Brain pericyte (primary cell): ENCODE data around the gene NAPA.

Experiments used
- DNase-seq: peaks from one replicate; pipeline ENCODE4 v3.0.0-alpha.2; 2012; ENCODE audit warnings: low read depth, low spot score

NAPA gene

DNA sequence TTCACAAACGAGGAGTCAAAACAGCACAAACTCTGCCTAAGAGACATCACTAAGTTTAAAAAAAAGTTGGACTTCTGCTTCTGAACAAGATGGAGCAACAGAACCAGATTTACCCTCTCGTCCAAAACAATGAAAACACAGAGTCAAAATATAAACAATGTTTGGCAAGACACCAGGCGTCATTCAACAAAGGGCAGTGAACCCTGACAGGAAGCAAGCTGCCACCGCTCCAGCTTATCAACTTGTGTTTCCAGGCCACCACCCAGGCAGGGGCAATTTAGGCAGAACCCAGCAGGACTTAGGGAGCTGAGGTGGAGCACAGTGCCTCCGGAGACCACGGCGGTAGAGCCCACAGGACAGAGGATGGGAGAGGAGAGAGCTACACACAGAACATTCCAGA is 8.6 kb upstream of the NAPA start:
- no peak for DNase-seq

DNA sequence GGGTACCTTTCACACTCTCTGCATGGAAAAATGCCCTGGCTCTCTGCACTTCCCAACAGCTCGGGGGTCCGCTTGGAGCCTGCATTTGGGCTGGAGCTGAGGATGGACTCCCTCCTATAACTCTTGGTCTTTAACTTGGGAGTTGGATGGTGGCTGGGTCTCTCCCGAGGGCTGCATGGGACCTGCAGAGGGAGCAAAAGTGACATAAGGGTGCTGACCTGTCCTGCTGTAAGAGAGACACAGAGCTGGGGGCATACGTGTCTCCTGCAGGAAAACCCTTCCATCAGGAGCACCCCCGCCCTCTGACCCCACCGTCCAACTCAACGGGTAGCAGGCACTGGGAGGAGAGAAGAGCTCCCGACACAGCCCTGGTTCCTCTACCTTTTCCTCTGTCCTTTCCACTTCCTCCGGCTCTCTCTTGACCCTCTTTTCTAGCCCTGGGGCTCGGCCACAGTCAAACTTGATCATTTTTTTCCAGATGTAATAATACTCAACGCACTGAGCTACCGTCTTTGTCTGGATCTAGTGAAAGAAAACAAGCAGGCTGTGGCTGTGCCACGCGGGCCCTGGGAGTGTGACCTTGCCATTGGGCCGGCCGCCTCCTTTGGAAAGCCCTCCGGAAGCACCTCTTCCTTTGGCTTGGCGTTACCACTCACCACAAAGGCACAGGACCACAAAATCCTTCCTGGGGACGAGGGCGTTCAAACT is 6.8 kb upstream of the NAPA start:
- no peak for DNase-seq

DNA sequence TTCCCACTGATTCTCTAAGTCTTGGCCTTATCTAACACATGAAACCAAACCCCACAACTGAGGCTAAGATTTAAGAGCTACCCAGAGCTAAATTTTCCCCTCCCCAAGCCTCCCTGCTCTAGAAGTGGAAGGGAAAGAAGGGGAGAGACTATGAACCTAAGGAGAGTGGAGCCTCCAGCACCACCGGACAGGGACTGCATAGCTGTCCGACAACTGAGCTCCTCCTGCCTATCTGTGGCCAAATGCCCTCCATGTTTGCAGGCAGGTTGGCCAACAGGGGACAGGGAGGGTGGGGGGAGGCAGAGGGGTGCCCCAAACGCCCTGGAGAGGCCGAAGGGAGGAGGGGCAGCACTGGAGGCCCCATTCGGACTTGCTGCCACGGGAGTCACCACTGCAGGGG is 6.0 kb upstream of the NAPA start:
- DNase-seq: no peak

DNA sequence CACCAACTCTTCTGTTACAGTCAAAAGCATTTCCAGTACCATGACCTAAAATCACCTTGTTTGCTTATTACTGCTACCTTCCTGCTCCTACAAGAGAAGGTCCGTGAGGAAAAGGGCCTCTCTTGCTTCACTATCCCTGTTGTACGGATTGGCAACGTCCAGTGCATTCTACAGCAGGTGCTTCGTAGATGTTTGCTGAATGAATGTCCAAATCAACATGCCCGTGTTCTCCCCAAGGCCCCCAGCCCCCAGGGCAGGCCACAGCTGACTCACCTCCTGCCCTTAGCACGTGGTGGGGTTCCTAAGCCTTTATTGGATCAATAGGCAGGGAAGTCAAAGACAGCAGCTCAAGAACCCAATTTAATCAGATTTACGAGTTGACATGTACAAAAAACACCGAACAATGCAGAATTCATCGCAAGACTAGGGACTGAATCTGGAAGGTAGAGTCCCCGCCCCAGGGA is 5.5 kb upstream of the NAPA start:
- DNase-seq: no peak

DNA sequence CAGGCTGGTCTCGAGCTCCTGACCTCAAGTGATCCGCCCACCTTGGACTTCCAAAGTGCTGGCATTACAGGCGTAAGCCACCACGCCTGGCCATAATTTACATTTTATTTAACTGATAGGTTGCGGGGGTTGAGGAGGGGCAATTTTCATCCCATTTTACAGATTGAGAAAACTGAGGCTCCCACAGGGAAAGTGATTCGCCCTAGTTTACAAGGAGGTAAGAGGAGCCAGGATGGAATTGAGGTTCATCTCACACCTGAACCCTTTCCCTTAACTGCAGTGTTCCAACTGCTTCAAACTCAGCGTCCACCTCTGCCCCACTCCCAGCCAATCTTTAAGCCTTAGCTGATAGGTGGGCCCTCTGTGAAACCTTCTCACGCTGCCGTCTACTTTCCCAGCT is 4.0 kb upstream of the NAPA start:
- no peak for DNase-seq

DNA sequence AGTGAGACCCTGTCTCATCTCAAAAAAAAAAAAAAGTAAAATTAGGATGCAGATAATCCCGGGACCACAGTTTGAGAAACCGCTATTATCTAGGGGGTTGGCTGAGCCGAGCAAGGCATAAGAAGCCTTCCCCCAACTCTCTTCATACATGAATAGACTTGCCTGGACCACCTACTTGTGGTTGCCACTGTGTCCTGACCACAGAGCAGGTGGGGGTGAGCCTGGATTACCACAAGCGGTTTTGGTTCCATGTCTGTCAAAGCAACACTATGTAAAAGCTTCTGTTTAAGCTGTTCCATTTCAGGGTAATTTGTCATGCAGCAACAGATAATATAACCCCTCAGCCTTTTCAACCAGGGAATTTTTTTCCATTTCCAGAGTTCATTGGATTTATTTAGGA is 3.3 kb upstream of the NAPA start:
- DNase-seq: no peak

DNA sequence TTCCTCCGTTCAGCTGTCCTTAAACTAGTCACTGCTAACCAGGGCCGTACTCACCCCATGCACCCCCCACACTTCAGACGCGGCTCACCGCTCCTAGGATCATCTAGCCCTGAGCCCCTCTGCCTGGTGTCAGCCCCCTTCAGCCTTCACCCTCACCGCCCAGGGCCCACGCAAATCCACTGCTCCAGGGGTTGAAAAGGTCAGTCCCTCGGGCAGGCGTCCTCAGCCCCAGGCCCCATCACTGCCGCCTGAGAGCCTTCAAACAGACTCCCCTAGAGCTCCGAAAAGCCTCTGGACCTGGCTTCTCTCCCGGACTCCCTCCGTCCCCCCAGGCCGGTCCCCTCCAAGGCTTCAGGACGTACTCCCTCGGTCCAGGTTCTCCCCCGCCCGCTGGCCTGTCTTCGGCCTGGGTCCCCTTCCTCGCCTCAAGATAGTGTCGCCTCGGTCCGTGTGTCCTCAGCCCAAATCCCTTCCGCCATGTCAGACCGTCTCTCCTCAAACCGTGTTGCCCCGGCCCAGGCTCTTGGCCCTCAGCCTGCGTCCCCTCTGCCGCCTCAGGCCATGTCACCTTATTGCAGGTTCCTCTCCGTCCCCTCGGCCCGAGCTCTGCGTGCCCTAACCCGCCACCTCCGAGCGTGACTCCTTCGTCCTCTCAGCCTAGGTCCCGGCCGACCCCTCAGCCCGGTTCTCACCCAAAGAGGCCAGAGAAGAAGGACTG is 553 bp downstream of the NAPA start:
- no peak for DNase-seq

DNA sequence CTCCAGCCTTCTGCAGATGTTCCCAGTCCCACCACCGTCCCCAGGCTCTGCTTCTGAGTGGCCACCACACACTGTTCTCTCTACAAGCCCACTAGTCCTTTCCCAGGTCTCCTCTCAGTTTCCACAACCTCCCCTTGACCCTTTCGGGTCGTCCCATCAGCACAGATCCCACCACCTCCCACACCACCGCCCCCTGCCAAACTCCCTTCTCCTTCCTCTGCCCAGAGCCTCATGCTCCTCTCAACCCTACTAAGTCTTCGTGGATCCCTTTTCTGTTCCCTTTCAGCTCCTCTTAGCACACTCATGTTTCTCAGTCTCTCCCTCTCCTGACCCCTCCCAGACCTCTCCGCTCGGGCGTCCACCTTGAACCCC is 1.9 kb downstream of the NAPA start:
- no peak for DNase-seq

DNA sequence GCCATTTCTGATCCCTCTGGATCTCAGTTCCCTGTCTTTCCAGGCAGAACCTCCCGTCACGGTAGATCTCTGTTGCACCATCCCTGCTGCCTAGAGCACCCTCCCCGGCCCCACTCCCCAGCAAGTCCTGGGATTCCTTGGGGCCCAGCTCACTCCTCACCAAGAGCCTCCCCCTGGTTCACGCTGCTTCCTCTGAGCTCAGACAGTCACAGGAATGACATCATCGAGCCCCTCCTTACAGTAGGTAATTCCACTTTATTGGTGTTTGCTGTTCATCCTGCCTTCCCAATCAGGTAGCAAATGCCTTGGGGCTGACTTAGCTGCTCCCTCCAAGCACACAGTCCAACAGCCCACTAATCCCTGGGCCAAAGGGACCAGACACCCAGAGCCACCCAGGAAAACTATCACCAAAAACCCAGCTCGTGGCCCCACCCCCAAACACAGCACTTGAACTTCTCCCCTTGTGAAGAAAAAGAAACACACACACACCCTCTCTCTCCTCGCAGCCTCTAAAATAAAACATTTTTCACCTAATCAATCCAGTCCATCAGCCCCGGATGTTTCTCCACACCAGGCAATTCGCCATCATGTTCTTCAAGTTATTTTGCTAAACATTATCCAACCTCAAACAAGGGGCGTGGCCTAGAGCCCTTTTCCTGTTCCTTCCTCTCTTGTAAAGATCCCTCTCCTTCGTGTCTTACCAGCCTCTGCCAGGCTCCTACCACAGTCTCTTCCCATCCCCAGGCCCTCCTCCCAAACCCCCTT is 2.5 kb downstream of the NAPA start:
- DNase-seq: no peak

DNA sequence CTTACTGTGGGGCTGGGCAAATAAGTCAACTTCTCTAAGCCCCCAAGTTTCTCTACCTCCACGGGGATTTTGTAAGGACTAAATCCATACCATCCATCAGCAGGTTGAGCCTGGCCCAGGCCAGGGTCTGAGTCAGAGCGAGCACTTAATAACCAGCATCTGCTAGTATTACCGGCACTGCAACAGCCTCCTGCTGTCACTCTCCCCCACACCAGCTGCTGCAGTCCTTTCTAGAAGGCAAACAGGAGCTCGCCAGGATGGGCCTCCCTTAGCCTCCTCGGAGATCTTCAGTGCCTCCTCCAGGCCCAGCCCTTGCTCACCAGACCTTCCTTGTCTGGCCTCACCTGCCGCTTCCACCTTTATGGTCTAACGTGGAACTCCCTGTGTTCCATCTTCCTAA is 3.2 kb downstream of the NAPA start:
- no peak for DNase-seq

DNA sequence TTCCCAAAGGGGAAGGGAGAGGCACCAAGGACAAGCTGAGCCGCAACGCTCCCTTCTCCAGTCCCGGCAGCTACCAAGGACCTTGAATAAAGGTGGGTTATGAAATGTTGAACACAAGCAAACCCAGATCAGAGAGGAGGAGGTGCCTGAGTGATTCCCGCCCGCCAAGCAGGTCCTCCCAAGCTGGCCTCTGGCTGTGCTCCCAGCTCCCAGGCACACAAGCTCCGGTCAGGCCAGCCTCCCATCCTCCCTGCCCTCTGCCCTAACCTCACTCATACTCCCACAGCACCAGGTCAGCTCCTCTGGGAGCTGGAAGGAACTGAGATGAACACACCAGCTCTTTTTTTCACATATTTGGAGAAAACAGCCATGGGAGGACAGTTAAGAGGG is 3.7 kb downstream of the NAPA start:
- no peak for DNase-seq

DNA sequence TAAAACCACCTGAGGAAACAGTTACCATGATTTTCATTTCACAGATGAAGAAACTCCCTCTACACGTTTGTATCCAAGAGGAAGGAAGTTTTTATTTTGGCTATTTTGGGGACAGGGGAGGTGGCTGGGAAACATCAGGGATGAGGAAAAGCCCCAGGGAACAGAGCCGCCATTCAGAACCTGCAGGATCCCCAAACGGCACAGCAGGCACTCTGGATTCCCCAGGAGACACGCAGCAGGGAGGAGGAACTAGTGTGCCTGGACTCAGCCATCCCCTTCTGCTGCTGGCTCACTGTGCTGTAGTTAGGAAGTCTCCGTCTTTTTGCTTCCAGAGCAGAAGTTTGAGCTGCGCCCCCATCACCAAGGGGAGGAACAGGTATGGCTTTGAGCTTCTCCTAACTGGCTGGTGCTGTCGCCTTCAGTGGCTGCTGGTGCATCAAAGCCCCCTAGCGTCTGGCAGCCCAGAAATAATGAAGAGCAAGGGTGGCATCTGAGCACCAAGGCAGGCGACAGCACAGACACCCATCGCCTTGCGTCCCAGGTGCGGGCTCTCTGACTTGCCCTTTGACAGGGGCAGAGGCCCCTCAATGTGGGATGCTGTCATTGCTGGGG is 4.2 kb downstream of the NAPA start:
- no peak for DNase-seq

DNA sequence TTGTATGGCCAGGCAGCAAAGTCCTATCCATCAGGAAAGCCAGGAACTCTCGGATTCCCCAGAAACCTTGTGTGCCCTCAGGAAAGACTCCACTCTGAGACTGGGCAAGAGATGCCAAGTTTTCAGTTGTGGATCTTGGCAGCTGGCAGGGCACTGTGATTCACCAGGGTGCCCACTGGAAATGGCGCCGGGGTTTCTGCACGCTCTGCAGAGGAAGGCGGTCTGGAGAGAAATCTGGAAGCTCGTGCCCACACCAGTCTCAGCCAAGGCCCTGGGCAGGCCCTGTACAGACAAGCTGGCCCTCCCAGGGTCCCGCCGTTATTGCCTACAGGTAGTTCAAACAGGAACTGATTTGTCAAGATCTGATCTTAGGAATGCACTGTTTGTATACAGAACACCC is 4.9 kb downstream of the NAPA start:
- DNase-seq: no peak

DNA sequence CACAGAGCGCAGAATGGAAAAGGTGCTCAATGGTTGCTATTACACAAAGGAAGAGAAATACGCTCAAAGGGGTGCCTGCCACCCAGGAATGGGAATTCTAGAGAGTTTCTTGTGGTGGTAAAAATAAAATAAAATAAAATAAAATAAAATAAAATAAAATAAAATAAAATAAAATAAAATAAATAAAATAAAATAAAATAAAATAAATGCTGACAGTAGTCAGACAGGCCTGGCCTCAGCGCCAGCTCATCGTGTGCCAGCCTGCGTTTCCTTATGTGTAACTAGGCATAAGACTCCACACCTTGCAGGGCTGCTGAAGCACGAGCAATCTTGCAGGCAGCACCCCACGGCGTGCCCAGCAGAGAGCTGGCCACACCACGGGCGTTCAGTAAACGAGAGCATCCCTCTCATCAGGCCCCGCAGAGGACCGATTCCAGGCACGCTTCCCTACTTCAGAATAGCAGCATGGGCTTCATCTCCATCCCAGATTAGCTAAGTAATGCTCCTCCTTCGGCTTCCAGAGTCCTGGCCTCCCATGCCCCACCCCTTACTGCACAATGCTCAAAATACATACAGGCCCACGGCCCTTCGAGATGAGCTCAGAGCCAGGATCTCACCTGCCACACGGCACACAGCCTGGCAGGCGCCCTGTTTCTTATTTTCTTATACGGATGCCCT is 5.6 kb downstream of the NAPA start:
- no peak for DNase-seq

DNA sequence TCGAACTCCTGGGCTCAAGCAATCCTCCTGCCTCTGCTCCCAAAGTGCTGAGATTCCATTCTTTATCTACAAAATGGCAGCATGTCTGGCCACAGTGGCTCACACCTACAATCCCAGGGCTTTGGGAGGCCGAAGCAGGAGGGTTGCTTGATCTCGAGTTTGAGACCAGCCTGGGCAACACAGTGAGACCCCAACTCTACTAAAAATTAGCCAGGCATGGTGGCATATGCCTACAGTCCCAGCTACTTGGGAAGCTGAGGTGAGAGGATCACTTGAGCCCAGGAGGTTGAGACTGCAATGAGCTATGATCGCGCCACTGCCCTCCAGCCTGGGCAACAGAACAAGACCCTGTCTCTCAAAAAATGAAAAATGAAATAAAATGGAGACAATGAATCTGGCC is 6.1 kb downstream of the NAPA start:
- DNase-seq: no peak

DNA sequence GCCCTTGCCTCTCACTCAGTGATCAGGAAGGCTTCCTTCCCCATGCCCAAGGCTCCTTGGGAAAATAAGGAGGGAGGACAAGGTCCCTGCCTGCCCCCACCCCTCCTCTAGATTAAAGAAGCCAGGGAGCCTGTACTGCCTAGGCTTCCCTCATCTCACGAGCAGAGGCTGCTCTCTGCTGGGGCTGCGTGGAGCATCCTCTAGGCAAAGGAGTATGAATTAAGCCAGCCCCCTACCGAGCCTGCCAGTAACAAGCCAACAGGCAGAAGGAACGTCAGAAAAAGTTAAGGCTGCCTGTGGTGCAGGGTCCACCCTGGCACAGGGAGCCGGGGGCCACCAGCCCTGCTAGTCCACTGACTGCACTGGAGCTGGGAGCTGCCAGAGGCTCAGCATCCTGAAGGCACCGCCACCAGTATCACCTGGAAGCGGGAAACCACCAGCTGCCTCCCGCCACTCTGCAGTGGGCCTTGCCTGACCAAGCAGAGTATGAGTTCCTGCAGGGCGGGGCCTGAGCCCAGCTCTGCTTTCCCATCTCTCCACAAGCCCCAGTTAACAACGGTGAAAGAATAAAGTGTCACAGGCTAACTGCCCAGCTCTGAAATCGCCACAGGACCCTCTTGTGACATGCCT is 6.8 kb downstream of the NAPA start:
- no peak for DNase-seq

DNA sequence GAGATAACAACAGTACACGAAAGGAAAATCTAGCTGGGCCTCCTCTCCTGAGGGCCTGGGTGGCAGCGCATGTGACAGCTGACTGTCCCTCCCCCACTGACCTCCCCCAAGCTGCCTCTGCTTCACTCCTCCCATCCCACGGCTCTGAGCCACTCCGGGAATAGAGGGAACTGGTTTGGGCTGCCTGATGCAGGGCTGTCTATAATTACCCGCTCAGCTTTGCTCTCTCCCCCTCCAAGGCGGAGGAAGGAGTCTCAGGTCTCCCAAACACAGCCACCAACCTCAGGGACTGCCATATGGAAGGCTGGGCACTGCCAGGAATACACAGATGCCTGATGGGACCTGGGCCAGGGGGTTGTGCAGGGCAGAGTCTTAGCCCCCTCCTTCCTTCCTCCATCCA is 7.9 kb downstream of the NAPA start:
- DNase-seq: no peak

DNA sequence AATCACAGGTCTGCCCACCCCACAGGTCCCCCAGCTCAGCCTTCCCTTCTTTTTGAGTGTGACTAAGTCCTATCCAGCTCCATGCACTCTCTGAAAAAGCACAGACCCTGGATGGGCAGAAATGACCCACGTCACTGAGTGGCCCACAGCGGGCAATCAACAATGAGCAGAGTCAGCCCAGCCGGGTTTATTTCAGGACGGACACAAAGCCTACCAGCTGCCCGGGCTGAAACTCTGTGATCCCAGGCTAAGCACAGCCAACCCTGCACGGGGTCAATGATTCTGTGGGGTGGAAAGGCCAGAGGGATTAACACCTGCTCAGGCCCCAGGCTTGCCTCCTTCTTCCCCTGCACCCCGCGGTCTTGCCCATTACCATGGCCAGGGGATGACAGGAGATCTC is 8.4 kb downstream of the NAPA start:
- no peak for DNase-seq

DNA sequence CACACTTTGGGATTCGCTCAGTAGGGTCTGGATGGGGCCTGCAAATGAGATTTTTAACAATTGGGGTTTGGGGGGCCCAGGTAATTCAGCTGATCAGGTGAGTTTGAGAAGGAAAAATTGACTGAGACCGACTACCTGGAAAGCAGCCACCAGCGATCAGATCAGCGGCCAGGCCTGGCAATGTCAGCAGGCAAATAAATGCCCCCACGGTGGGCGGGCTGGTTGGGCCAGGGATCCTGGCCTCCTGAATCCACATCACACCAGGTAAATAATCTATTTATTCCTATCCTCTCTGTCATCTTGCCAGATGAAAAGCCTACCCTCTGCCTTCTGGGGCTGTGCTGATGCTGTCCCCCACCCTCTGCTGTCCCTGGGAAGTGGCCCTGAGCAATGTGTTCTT is 9.4 kb downstream of the NAPA start:
- no peak for DNase-seq

DNA sequence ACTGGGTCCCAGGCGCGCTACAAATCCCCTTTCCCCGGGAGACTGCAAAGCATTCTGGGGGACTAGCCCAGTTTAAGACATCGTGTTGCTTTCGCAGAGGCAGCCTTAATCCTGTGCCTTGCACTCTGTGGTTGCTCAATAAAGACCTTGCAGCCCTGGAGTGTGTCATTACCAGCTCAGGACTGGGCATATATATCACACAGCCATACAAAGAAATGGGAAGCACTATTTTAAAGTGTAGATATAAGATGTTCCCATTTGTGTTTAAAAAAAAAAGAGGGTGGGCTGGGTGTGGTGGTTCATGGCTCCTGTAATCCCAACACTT is 11.1 kb downstream of the NAPA start:
- DNase-seq: no peak

DNA sequence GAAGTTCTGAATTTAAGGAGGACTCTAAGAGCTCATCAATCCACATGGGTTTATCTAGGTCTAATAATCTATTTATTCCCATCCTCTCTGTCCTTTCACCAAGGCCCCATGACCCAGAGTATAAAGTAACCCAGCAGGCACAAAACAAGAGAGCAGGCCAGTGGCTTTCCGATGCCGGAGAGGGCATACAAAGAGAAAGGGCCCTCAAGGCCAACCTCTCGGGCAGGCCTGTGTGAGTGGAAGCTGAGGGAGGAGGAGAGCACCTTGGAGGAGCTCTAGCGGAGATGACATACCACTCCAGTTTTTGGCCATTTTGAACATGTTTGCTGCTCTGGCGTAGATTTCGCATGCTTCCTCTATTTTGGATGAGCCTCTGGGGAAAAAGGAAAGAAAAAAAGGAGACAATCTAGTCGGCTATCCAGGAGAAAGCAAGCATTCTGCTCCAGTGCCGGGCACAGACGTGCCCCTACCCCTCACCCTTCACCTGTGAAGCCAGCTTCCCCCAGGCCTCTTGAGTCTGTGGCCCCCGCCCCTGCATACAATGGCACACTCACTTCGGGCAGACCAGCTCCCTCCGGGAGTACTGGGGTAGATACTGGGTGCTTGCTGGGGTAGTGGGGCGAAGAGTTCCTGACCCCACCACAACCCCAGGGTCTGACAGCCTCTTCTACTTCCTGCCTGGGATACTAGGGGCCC is 11.6 kb downstream of the NAPA start:
- no peak for DNase-seq
